ENCODE results near the gene CENPX. TPM values are rescaled to one million over a fixed set of nuclear protein-coding genes. Genes with fewer than 3 reads are reported as not detected.

Gene CENPX
- total RNA-seq (2014; rRNA removed; shearing (Covaris generic)): 97.0 and 172 TPM in 2 replicates
- polyA plus RNA-seq (2015; cell fraction: cytosol; rRNA removed): 84.7 and 86.7 TPM in 2 replicates
- 55.7 and 74.0 TPM in 2 replicates for polyA plus RNA-seq (2015; cell fraction: nucleus; rRNA removed)

DNA sequence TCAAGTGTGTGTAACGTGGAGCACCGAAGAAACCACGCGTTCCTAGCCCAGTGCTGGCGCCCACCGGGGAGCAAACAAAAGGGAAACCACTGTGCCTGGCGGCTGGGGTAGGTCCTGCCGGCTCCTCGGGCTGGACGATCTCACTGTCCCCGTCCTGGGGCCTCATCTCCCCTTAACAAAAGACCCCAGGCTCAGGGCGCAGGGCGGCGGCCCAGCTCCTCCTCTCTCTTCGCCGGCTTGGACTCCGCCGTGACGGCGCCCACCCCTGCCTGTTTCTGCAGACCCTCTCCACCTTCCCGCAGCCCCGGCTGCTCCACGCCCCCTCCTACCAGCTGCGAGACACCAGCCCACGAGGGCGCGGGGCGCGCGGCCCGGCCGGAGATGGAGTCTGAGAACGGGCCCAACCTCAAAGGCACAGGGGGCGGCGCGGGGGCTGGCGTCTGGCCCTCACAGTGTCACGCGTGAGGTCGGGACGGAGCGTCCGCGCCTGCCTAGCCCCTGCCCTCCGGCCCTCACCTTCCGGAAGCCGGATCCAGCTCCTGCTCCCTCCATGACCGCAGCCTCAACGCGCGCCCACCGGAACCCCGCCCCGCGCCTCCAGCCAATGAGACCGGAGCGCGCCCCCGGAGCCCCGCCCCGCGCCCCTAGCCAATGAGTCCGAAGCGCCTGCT is at the start of gene CENPX:
Gene CENPX, minus strand, starts transcription at position 569 of the 671 bp plus-strand sequence. Its CDS starts 17 bp downstream, at position 552.
- no peak for DNase-seq (ENCODE audit: low read depth)

DNA sequence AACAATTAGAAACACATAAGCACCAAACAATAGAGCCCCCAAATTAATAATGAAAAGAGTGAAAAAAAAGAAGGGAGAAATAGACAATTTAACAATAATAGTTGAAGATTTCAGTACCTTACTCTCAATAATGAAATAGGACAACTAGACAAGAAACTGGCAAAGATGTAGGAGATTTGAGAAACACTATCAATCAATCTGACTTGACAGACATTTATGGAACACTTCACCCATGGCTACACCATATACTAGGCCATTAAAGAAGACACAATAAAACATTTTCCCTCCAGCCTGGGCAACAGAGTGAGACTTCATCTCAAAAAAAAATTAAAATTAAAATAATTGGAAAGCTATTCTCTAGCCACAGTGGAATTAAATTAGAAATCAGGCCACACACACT is 47.9 kb upstream of the CENPX start:
- no peak for DNase-seq (ENCODE audit: low read depth)

DNA sequence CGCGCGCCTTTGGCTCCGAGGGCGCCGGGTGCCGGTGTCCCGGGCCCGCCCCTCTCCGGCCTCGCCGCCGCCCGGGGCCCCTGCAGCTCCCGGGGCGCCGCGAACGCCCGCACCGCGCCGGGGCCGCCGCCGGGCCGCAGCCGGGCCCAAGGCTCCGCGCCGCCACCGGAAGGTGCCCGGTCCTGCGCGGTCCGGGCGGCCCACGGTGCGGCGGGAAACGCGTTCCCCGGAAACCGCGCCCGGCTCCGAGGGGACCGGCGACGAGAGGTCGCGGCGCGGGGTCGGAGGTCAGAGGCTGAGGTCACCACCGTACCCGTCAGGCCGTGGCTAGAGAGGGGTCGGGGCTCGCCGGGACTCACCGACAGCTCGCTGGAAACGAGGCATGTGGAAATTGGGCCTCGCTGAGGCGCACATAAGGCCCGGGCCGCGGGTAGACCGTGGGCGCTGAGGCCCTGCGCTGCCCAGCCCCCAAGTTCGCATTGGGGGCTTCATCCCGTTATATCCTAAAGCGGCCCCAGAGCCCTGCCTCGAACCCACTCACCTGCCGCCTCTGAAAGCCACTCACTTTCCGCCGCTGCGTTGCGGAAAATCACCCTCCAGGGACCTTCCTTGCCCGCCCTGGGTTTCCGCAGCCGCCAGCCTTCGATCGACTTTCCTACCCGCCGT is 43.1 kb upstream of the CENPX start, which contains the start of gene DUS1L:
Gene DUS1L, minus strand, starts transcription at position 167 of the 666 bp plus-strand sequence. CDS start 745 bp downstream, outside the sequence.
- DNase-seq (ENCODE audit: low read depth): no peak

DNA sequence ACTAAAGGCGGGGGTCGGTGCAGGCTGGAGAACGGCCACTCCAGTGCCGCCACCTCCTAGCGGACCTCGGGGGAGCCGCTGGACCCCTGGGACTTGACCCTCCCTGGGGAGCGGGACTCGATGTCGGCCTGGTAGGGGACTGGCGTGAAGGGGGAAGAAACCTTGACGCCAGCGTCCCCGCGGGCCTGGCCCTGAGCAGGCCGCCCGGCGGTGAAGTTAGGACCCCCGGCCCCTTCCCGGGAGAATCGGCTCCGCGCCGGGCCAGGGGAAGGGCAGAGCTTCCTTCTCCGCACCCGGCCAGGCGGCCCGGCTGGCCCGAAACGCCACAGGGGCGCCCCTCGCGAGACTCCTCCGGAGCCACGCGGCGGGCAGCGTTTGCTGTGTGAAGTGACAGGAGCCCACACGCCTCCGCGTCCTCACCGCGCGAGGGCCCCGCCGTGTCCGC is 42.5 kb upstream of the CENPX start:
- no peak for DNase-seq (ENCODE audit: low read depth)

DNA sequence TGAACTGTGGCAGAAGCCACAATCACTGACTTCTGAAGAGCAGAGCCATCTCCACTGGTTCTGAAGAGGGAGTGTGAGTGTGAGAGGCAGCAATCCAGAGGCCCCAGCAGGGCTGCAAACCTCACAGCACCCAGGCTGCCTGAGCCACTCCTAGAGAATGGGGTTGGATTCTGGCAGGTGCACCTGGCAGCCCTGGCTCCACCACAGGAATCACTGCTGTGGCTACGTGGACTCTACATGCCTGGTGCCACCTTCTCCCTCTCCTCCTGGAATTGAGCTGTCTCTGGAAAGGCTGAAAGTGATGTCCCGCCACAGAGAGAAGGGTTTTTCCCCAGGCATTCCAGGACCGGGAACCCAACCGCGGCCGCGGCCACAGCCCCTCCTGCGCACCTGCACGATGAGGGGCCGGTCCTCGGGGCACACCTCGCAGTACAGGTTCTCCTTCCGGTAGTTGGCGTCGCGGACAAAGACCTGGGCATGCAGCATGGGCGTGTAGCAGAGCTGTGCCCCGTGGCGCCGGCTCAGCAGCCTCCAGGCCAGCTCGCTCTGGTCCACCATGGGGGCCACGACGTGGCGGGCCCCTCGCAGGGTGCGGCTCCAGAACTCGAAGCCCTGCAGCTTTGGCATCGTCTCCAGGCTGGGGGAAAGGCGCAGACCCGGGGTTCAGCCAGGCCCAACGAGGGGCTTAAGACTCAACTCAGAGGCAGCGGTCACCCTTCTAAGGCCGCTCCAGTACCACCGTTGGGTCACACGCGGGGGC is 41.9 kb upstream of the CENPX start:
- DNase-seq (ENCODE audit: low read depth): no peak

DNA sequence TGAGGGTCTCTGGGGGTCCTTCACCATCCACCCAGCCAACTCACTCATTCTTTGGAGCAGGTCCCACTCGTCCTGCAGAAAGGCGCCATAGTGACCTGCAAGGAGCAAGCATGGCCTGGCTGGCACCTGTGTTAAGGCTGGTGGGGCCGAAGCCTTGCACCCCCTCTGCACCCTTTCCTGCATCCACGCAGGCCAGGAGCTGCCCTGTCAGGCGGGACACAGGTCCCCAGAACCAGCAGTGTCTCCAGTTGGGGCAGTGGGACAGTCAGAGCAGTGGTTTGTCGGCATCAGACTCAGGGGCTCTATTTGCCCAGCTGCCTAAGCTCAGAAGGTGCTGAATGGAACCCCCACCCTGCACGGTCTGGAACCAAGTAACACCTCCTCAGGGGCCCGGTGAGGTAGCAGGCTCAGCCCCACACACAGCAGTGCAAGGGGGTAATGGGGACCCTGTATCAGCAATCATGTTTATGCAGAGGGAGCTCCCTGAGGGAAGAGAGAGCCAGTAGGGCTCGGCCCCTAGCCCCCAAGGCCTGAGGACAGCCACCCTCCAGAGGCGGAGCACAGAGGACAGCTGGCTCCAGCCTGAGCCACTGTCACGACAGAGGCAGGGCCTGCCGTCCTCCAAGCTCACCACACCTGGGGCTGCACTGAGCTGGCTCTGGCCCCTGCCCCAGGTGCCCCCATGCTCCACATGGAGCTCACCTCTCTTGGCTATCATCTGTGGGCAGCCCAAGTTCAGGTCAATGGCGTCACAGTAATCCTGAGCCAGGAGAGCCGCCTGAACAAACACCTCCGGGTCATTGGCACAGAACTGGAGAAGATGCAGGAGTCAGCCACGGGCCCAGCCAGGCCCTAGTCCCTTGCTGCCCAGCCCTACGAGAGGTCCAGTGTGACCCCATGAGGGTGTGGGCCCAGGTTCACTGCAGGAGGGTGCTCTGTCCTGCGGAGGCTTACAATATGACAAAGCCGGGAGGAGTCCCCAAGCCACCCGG is 41.0 kb upstream of the CENPX start:
- DNase-seq (ENCODE audit: low read depth): no peak

DNA sequence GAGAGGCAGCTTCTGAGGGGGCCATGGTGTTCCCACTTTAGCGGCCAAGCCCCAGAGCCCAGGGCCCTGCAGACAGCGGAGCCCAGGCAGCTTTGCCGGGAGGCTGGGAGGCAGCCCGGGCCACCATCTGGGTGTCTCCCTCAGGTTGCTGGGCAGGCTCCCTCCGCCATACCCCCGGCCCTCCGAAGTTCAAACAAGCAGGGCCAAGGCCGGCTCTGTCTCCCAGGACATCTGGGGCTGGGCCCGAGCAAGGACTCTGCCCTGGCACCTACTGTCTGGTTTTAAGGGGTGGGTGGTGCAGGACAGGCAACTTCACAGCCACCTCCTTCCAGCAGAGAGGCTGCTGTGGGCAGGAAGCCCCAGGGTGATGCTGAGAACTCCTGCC is 40.3 kb upstream of the CENPX start:
- DNase-seq (ENCODE audit: low read depth): no peak

DNA sequence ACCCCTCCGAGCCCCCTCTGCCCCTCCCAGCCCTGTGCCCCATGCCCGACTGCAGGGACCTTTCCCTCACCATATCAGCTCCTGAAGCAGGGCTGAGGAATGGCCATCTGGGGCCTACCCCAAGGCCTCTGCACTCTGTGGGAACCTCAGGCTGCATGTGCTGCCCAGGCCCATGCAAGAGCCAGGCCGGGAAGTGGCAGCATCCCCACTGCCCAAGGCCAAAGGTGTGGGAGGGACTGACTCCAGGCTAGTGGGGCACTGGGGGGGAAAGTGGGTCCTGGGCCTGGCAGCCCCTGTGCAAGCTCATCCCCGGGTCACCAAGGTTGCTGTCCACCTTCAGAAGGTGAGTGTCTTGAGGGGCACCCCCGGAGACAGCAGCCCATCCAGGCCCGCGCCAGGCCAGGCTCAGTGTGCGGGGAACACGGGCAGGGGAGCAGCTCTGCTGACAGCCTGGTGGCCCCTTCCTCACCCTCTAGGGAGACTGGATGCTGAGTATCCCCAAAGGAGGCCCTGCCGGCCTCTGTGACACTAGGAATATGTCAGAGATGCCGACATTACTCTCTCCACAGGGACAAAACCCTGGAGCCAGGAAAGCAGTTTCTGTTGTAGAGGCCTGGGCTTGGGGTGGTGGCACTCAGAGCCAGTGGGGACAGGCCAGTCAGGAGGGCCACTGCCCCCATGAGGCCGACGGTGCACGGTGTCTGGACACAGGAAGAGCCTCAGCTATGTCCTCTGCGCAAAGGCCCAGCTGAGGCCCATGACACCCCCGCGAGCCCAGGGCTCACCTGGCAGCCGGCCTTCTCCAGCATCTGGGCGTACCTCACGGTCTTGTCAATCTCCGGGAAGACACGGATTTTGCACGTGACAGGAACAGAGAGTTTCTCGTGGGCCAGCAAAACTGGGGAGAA is 39.7 kb upstream of the CENPX start:
- DNase-seq (ENCODE audit: low read depth): no peak

DNA sequence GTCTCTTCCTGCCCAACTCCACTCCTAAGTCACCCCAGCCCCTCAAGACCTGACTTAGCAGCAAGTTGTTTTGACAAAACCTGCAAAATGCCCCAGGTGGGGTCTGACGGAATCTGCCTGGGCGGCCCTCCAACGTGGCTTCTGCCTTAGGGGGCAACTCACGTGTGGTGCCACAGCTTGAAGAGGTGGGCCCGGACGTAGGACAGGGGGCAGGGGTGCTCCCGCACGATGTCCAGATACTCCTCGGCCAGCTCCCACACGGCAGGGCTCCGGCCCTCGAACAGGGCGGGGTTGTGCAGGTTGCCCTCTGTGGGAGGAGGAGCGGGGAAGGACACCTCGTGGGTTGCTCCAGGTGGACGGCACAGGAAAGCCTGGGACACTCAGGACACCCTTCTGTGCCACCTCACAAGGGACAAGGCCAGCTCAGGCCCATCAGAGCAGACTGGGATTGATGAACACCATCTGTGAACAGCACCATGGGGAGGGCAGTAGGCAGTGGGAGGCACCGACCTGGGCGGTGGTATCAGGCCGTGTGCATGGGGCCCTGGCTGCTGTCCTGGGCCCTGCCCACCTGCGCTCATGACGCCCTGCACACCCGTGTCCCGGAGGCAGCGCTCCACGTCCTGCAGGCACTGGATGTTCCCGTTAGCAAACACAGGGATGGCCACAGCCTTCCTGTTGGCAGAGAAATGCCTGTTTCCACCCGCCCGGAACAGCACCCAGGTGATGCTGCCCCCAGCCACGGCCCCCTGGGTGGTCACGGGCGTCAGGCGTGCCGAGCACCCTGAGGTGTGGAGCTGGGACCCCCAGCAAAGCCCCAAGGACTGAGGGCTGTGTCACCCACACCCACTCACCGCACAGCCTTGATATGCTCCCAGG is 38.6 kb upstream of the CENPX start:
- DNase-seq (ENCODE audit: low read depth): no peak

DNA sequence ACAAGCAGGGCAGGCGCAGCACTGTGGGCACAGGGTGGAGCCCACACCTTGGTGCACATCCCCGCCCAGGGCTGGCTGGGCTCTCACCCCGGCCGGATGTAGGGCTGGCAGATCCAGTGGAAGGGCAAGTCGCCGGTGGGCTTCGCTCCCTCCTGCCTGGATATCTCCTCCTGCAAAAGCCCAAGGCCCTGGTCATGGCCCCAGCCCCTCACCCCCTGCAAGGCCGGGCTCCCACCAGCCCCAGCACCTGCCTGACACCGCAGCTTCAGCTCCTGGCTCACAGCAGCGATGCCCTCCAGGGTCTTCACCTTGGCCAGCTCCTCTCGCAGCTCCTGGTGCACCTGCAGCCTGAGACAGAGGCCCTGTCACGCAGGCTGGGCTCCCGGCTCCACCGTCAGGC is 37.9 kb upstream of the CENPX start:
- no peak for DNase-seq (ENCODE audit: low read depth)

DNA sequence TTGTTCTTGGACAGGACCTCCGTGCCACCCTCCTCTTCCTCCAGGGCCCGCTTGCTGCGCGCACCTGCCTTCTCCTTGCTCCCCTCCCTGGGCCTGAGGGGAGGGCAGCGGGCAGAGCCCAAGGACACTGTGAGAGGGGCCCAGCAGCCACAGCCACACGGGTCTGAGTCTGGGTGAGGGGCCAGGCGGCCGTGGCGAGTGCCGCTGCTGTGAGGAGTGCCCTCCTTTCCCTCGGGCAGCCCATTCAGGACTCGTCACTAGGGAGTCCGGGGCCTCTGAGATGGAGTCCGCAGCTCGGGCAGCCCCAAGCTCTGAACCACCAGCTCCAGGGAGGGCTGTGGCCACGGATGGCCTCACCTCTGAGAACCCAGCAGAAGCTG is 37.3 kb upstream of the CENPX start:
- DNase-seq (ENCODE audit: low read depth): no peak

DNA sequence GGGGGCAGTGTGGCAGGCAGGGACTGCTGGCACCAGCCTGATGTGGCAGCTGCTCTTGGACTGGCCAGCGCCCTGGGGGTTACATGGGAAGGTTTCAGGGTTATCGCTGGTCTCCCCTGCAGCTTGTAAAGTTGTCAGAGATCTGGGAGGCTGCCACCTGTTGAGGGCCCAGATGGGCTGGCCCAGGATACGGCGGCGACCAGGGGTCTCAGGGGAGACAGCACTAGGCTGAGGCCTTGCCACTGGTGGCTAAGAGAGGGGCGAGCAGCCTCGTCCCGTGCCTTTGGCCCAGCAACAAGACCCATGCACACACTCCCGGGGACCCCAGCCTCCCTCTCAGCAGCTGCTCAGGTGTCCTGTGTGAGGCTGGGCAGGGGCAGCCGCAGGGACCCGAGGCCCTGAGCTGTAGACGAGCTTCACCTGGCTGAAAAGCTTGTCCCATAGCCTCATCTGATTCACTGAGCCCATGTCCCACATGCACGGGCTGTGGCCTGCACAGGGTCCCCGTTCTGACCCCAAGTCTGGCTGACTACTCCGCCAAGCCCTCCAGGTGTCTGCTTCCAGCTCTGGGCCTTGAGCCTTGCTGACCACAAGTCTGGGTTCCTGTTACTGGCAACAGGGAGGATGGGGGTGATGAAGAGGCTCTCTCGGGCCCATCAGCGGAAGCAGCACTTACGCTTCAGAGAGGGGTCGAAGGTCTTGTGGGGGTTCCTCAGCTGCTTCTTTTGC is 36.8 kb upstream of the CENPX start:
- DNase-seq (ENCODE audit: low read depth): no peak

DNA sequence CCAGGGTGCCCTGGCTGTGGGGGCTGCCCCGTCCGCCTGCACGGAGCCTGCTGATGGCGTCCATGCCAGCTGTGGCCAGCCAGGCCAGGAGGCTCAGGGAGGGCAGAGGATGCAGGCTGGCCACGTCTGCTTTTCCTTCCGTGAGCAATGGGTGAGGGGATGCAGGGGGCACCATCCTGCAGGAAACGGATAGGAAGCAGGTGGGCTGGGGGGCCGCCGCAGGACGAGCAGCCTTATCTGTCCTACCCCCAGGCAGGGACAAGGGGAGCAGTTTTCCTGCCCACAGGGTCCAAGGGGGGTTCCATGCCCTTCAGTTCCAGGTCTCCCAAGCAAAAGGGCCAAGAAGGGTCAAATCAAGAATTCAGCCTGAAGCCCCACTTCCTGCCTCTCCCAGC is 36.2 kb upstream of the CENPX start:
- DNase-seq (ENCODE audit: low read depth): no peak

DNA sequence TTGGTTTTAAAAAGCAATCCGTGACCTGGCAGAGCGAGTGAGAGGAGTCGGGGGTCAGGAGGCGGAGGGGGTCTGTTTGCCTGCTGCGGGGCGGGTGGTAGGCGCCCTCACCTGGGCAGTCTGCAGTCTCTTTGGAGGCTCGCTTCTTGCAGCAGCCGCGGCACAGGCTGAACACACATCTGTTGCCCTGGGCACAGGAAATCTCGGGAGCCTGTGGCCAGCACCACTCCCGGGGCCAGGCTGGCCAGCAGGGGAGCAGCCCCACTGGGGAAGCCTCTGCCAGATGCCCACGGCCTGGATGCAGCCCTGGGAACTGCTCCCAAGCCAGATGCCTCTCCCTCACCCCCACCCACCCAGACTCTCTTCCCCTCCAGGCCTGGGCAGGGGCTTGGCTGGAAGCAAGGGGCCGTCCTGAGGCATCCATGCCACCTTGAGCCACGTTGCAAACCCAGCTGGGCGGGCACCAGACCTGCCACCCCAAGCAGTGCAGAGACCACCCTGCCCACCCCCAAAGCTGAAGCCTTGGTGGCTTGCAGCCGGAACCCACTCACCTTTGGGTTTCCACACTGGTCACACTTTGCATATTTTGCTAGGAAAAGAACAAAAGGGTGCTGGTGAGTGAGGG is 35.7 kb upstream of the CENPX start:
- DNase-seq (ENCODE audit: low read depth): no peak

DNA sequence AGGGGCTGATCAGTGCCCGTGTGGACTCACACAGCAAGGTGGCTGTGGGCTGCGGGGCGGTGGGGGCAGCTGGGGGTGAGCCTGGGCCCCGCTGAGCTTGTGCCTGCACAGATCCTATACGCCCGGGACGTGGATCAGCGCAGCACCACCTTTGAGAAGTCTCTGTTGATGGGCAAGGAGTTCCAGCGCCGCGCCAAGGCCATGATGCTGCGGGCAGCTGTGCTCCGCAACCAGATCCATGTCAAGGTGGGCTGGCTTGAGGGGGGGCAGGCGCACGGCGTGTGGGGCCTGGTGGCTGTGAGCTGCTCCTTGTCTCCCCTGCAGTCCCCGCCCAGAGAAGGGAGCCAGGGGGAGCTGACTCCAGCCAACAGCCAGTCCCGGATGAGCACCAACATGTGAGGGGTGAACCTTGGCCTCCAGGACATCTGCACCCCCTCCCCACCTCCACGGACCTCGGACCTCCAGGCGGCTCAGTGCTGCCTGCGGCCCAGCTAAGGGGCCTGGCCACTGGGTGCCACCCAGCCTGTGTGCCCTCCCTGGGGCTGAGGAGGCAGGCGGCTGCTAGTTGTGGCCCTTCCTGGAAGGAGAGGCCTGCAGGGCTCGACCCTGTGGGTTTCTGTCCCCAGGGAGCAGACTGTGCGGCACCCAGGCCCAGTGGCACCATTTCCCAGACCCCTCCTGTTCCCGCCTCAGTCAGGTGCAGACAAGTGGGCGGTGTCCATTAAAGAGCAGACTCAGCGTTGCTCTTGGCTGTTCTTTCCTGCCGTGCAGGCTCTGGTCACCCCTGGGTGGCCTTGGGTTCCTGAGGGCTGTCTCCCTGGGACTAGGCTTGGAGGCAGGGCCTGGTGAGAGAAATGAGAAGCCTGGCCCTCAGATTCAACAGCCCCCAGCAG is 34.3 kb upstream of the CENPX start:
- no peak for DNase-seq (ENCODE audit: low read depth)

DNA sequence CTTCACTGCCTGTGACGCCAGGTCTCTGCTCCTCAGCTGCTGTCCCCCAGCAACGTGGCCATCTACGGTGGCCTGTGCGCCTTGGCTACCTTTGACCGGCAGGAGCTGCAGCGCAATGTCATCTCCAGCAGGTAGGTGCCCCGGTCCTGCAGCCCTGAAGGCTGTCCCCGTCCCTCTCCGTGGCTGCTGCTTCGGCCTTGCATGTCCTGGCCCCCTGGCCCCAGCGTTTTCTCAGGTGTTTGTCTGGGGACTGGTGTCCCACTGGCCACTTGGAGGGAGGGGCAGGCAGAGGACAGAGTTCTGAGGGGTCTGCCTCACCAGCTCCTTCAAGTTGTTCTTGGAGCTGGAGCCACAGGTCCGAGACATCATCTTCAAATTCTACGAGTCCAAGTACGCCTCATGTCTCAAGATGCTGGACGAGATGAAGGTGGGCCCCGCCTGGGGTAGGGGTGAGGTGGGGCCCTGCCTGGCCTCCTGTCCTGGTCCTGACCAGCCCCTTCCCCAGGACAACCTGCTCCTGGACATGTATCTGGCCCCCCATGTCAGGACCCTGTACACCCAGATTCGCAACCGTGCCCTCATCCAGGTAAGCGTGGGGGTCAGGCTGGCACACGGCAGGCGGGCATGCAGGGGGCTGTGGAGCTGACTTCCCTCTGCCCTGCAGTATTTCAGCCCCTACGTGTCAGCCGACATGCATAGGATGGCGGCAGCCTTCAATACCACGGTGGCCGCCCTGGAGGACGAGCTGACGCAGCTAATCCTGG is 33.5 kb upstream of the CENPX start:
- no peak for DNase-seq (ENCODE audit: low read depth)
